ENCODE measurements around the gene PCGF6.
A peak's percentile ranks its signal among the peaks of the same experiment; 100 is the strongest.
"Not testable (repeated sequence)": the region's sequence is repeated elsewhere in the genome, so short reads cannot be mapped to it uniquely, and the experiment has no call there.

PCGF6 gene

DNA sequence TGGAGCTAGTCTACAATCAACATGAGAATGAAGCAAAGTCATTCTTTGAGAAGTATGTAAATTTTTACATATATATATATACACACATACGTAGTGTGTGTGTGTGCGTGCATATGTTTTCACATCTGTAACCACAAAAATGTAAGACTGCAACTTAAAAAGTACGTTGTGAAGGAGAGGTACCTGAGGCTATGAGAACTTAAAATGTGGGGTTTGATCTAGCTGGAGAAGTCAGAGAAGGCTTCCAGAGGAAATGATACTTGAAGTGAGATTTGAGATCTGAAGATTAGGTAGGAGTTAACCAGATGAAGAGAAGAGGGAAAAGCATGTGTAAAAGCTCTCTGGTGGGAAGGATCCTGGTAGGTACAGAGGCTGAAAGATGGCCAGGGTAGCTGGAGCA lies 22.6 kb upstream of the PCGF6 start:
- peak; percentile 90 for FAIRE-seq
- TF ChIP-seq TAF1 (IDR thresholded peaks at IDR 0.05; ENCODE audit: low read depth, low read length) (no peak), POLR2A (IDR thresholded peaks at IDR 0.05; ENCODE audit: low read depth, low read length) (no peak), POU2F2 (IDR thresholded peaks at IDR 0.05; ENCODE audit: low read depth, low read length) (no peak), SPI1 (IDR thresholded peaks at IDR 0.05; ENCODE audit: low read depth, low read length) (peak; percentile 66), PAX5 (IDR thresholded peaks at IDR 0.05; ENCODE audit: insufficient read depth, low read length, severe bottlenecking) (no peak)
- DNase-seq (ENCODE audit: insufficient read length, low spot score) = no peak

DNA sequence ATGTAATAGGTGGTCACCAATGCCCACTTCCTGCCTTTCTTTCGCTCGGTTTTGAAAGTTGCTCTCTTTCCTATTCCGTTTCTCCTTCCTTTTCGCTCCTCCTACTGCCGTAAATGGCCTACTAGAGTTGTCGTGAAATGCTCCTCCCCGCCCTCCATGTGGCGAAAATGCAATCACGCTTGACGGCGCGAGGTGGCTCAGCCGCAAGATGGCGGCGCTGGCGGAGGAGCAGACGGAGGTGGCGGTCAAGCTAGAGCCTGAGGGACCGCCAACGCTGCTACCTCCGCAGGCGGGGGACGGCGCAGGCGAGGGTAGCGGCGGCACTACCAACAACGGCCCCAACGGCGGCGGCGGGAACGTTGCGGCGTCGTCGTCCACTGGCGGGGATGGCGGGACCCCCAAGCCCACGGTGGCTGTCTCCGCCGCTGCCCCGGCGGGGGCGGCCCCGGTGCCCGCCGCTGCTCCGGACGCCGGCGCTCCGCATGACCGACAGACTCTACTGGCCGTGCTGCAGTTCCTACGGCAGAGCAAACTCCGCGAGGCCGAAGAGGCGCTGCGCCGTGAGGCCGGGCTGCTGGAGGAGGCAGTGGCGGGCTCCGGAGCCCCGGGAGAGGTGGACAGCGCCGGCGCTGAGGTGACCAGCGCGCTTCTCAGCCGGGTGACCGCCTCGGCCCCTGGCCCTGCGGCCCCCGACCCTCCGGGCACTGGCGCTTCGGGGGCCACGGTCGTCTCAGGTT lies 17.0 kb upstream of the PCGF6 start, which contains the start of gene TAF5:
TAF5 (plus strand) TSS at position 195 of the 737 bp plus-strand sequence; CDS start at position 209, 14 bp downstream.
- TF ChIP-seq POLR2AphosphoS5 (IDR thresholded peaks at IDR 0.05; ENCODE audit: low read depth, low read length) (peak; percentile 88), POU2F2 (IDR thresholded peaks at IDR 0.05; ENCODE audit: low read depth, low read length) (peak; percentile 84), SPI1 (IDR thresholded peaks at IDR 0.05; ENCODE audit: low read depth, low read length) (peak; percentile 68), PAX5 (IDR thresholded peaks at IDR 0.05; ENCODE audit: insufficient read depth, low read length, severe bottlenecking) (peak; percentile 85), POLR2A (IDR thresholded peaks at IDR 0.05; ENCODE audit: low read depth, low read length) (peak; percentile 77), TAF1 (IDR thresholded peaks at IDR 0.05; ENCODE audit: low read depth, low read length) (peak; percentile 100)
- FAIRE-seq (peak; percentile 99), DNase-seq (ENCODE audit: insufficient read length, low spot score) (peak; percentile 71)

DNA sequence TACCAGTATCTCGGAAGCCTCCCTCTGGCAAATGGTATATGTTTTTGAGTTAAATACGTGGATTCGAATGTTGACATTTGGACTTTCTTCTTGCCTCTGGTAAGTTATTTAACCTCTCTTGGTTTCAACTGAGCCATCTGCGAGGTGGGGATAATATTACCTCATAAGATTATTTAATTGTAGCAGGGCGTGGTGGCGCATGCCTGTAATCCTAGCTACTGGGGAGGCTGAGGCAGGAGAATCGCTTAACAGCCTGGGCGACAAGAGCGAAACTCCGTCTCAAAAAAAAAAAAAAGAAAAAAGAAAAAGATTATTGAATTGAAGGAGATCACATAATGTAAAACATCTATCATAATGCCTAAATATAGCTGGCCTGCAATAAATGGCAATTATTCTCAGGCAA lies 16.4 kb upstream of the PCGF6 start:
- DNase-seq (ENCODE audit: insufficient read length, low spot score) (no peak), FAIRE-seq (no peak)
- TF ChIP-seq POU2F2 (IDR thresholded peaks at IDR 0.05; ENCODE audit: low read depth, low read length) (no peak), POLR2A (IDR thresholded peaks at IDR 0.05; ENCODE audit: low read depth, low read length) (no peak), TAF1 (IDR thresholded peaks at IDR 0.05; ENCODE audit: low read depth, low read length) (no peak), SPI1 (IDR thresholded peaks at IDR 0.05; ENCODE audit: low read depth, low read length) (no peak), POLR2AphosphoS5 (IDR thresholded peaks at IDR 0.05; ENCODE audit: low read depth, low read length) (no peak), PAX5 (IDR thresholded peaks at IDR 0.05; ENCODE audit: insufficient read depth, low read length, severe bottlenecking) (no peak)

GRCh38 chr10:103360791-103361190 lies 9.9 kb upstream of the PCGF6 start:
- FAIRE-seq; DNase-seq (ENCODE audit: insufficient read length, low spot score): not testable (repeated sequence)

- not testable (repeated sequence) for DNase-seq (ENCODE audit: insufficient read length, low spot score); FAIRE-seq
Measured at GRCh38 chr10:103359493-103359892, 8.6 kb upstream of the PCGF6 start.

DNA sequence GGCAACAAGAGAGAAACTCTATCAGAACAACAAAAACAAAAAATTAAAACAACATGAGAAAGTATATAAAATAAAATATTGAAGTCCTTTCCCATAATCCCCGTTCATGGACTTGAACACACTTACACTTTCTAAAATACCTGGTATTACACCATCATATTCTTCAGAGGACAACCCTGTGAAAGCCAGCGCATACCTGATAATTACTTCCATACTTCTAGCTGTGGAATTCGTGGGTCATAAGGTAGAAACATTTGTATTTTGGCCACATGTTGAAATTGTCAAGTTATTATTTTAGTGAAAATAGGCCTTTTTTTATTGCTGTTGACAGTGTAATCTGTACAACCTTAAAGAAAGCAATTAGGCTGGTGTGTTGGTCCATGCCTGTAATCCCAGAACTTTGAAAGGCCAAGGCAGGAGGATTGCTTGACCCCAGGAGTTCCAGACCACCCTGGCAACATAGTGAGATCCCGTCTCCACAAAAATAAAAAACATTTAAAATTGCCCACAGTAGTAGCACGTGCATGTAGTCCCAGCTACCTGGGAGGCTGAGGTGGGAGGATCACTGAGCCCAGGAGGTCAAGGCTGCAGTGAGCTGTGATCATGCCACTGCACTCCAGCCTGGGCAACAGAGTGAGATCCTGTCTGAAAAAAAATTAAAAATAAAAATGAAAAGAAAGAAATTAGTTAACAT lies 5.1 kb upstream of the PCGF6 start:
- FAIRE-seq (no peak), DNase-seq (ENCODE audit: insufficient read length, low spot score) (no peak)
- TF ChIP-seq POU2F2 (IDR thresholded peaks at IDR 0.05; ENCODE audit: low read depth, low read length) (no peak), SPI1 (IDR thresholded peaks at IDR 0.05; ENCODE audit: low read depth, low read length) (no peak), PAX5 (IDR thresholded peaks at IDR 0.05; ENCODE audit: insufficient read depth, low read length, severe bottlenecking) (no peak), TAF1 (IDR thresholded peaks at IDR 0.05; ENCODE audit: low read depth, low read length) (no peak), POLR2AphosphoS5 (IDR thresholded peaks at IDR 0.05; ENCODE audit: low read depth, low read length) (no peak), POLR2A (IDR thresholded peaks at IDR 0.05; ENCODE audit: low read depth, low read length) (no peak)

- FAIRE-seq; DNase-seq (ENCODE audit: insufficient read length, low spot score): not testable (repeated sequence)
Measured at GRCh38 chr10:103354567-103354966, 3.6 kb upstream of the PCGF6 start.

DNA sequence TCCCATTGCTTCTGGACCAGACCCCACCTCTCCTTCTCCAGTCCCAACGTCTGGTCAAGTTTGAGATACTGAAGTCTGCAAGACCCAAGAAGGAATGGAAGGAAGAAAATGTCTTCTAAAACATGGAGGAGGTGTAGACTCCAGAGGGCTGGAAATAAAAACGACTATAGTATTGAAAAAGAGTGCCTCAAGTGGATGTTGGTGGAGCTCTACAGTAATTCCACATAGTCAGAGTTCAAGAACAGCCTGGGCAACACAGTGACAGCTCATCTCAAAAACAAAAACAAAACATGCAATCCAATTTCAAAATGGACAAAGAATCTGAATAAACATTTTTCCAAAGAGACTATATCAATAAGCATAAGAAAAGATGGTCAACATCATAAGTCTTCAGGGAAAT lies 2.3 kb upstream of the PCGF6 start:
- no peak for DNase-seq (ENCODE audit: insufficient read length, low spot score)

DNA sequence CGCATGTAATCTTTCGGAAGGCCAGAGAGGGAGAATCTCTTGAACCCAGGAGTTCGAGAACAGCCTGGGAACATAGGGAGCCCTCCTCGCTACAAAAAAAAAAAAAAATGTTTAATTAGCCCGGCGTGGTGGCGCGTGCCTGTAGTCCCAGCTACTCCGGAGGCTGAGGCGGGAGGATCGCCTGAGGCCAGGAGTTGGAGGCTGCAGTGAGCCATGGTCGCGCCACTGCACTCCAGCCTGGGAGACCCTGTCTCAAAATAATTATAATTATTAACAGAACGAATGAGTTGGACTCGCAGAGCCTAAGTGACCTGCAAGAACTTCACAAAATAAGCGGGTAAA lies 794 bp downstream of the PCGF6 start:
- no peak for DNase-seq (ENCODE audit: insufficient read length, low spot score)
- TF ChIP-seq POLR2A (IDR thresholded peaks at IDR 0.05; ENCODE audit: low read depth, low read length) = no peak
- no peak for TF ChIP-seq PAX5 (IDR thresholded peaks at IDR 0.05; ENCODE audit: insufficient read depth, low read length, severe bottlenecking)
- TF ChIP-seq SPI1 (IDR thresholded peaks at IDR 0.05; ENCODE audit: low read depth, low read length) = no peak
- TF ChIP-seq POLR2AphosphoS5 (IDR thresholded peaks at IDR 0.05; ENCODE audit: low read depth, low read length) = no peak
- TF ChIP-seq POU2F2 (IDR thresholded peaks at IDR 0.05; ENCODE audit: low read depth, low read length) = no peak
- no peak for TF ChIP-seq TAF1 (IDR thresholded peaks at IDR 0.05; ENCODE audit: low read depth, low read length)
- no peak for FAIRE-seq

More for the DNA sequence above, 2.3 kb upstream of the PCGF6 start:
- FAIRE-seq = no peak
- TF ChIP-seq POU2F2 (IDR thresholded peaks at IDR 0.05; ENCODE audit: low read depth, low read length) (no peak), SPI1 (IDR thresholded peaks at IDR 0.05; ENCODE audit: low read depth, low read length) (no peak)

GRCh38 chr10:103336370-103336769 lies 14.6 kb downstream of the PCGF6 start:
- FAIRE-seq = no peak
- no peak for TF ChIP-seq PAX5 (IDR thresholded peaks at IDR 0.05; ENCODE audit: insufficient read depth, low read length, severe bottlenecking)
- TF ChIP-seq POLR2AphosphoS5 (IDR thresholded peaks at IDR 0.05; ENCODE audit: low read depth, low read length) = no peak
- TF ChIP-seq POU2F2 (IDR thresholded peaks at IDR 0.05; ENCODE audit: low read depth, low read length) = no peak
- TF ChIP-seq TAF1 (IDR thresholded peaks at IDR 0.05; ENCODE audit: low read depth, low read length) = no peak
- TF ChIP-seq SPI1 (IDR thresholded peaks at IDR 0.05; ENCODE audit: low read depth, low read length) = no peak

DNA sequence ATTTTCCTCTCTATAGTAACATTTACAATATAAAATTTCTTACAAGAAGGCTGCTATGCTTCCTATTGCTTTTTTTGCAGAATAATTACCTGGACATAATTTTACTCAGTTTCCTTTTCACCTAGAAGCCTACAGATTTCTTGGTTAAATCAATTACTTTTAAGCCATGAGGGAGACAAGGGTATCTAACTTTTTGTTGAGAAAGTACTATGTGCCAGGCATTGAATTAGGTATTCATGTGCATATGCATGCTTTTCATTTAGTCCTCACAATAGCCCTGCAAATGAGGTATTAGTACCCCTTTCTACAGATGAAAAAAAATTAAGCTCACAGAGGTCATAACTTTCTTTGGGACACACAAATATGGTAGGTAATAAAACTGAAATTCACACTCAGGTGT lies 16.4 kb downstream of the PCGF6 start:
- TF ChIP-seq TAF1 (IDR thresholded peaks at IDR 0.05; ENCODE audit: low read depth, low read length) (no peak), POLR2AphosphoS5 (IDR thresholded peaks at IDR 0.05; ENCODE audit: low read depth, low read length) (no peak), POLR2A (IDR thresholded peaks at IDR 0.05; ENCODE audit: low read depth, low read length) (no peak), POU2F2 (IDR thresholded peaks at IDR 0.05; ENCODE audit: low read depth, low read length) (no peak), PAX5 (IDR thresholded peaks at IDR 0.05; ENCODE audit: insufficient read depth, low read length, severe bottlenecking) (no peak), SPI1 (IDR thresholded peaks at IDR 0.05; ENCODE audit: low read depth, low read length) (no peak)
- no peak for FAIRE-seq
- DNase-seq (ENCODE audit: insufficient read length, low spot score) = no peak

More at GRCh38 chr10:103336370-103336769, 14.6 kb downstream of the PCGF6 start:
- DNase-seq (ENCODE audit: insufficient read length, low spot score) = no peak
